GM12874 (cell line): ENCODE measurements around the gene SLC30A2.

ENCODE experiments used
- CTCF ChIP-seq: IDR thresholded peaks from 2 replicates; pipeline ENCODE4 v1.5.1; 2011; ENCODE audit warnings: low read depth, mild to moderate bottlenecking, control low read depth, low read length, moderate library complexity; ENCODE audit not compliant: insufficient read depth

Gene SLC30A2

GRCh38 chr1:26077524-26077923 lies 31.6 kb upstream of the SLC30A2 start:
- no peak for TF ChIP-seq CTCF

- no peak for TF ChIP-seq CTCF
Observed at GRCh38 chr1:26075421-26076144, 29.7 kb upstream of the SLC30A2 start.

GRCh38 chr1:26072305-26072704 lies 26.4 kb upstream of the SLC30A2 start:
- TF ChIP-seq CTCF, result no peak

GRCh38 chr1:26070963-26071342 lies 25.0 kb upstream of the SLC30A2 start:
- TF ChIP-seq CTCF, result no peak

- no peak for TF ChIP-seq CTCF
Observed at GRCh38 chr1:26070296-26070962, 24.5 kb upstream of the SLC30A2 start.

- no peak for TF ChIP-seq CTCF
Observed at GRCh38 chr1:26069941-26070295, 24.0 kb upstream of the SLC30A2 start.

- TF ChIP-seq CTCF, result no peak
Observed at GRCh38 chr1:26067432-26067911, 21.6 kb upstream of the SLC30A2 start, which contains the start of gene TRIM63. TSS of gene TRIM63 (minus strand) at chr1:26067630. CDS start at chr1:26067494, 136 bp downstream.
